22Rv1 (cell line): ENCODE data around the gene VIPR2.

Source experiments
- ZFX ChIP-seq: fragments of 450-650 bp; IDR thresholded peaks from 2 replicates; pipeline ENCODE4 v1.6.1; 2017; ENCODE audit warnings: antibody characterized with exemption, borderline replicate concordance
- TF ChIP-seq, protein P1 (sequence below): fragments of 450-650 bp; IDR thresholded peaks from 2 replicates; pipeline ENCODE4 v1.5.1; 2017; ENCODE audit warnings: mild to moderate bottlenecking

DNA sequence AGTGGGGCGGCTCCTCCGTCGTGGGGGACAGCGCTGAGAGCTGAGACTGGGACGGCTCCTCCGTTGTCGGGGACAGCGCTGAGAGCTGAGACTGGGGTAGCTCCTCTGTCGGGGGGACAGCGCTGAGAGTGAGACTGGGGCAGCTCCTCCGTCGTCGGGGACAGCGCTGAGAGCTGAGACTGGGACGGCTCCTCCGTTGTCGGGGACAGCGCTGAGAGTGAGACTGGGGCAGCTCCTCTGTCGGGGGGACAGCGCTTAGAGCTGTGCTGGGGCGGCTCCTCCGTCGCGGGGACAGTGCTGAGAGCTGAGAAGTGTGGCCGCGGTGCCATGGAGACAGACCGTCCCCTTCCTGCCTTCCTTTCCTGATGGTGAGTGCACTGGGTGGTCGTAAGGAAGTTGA, 151.9 kb downstream of the VIPR2 start:
- TF ChIP-seq, protein P1, sequence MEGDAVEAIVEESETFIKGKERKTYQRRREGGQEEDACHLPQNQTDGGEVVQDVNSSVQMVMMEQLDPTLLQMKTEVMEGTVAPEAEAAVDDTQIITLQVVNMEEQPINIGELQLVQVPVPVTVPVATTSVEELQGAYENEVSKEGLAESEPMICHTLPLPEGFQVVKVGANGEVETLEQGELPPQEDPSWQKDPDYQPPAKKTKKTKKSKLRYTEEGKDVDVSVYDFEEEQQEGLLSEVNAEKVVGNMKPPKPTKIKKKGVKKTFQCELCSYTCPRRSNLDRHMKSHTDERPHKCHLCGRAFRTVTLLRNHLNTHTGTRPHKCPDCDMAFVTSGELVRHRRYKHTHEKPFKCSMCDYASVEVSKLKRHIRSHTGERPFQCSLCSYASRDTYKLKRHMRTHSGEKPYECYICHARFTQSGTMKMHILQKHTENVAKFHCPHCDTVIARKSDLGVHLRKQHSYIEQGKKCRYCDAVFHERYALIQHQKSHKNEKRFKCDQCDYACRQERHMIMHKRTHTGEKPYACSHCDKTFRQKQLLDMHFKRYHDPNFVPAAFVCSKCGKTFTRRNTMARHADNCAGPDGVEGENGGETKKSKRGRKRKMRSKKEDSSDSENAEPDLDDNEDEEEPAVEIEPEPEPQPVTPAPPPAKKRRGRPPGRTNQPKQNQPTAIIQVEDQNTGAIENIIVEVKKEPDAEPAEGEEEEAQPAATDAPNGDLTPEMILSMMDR, result no peak
- no peak for TF ChIP-seq ZFX
